Liver (tissue), 3 donors: Measurements from ENCODE around the gene NLRP6.

Source experiments
- ATF3 ChIP-seq: IDR thresholded peaks from 2 replicates; pipeline ENCODE4 v1.6.1; 2016; ENCODE audit warnings: antibody characterized with exemption
- CTCF ChIP-seq: fragments of 150-350 bp; IDR thresholded peaks from 2 replicates; pipeline ENCODE4 v1.5.1; 2017; ENCODE audit warnings: improper control_type of control experiment, low read depth, low read length; ENCODE audit not compliant: missing input control
- EGR1 ChIP-seq, 2 donors: IDR thresholded peaks; 2 replicates each; pipeline ENCODE4 v1.6.1; 2016 to 2018; ENCODE audit warnings: antibody characterized with exemption in 2 of 2, low read depth in 2 of 2
- FOXA1 ChIP-seq: IDR thresholded peaks from 2 replicates; pipeline ENCODE4 v1.6.1; 2016; ENCODE audit warnings: antibody characterized with exemption
- GABPA ChIP-seq, 2 donors: IDR thresholded peaks in 1 of 2; conservative IDR thresholded peaks in 1 of 2; 2 replicates each; pipeline ENCODE4 v1.6.1; 2016; ENCODE audit warnings: antibody characterized with exemption in 2 of 2, mild to moderate bottlenecking in 1 of 2, moderate library complexity in 1 of 2
- MAX ChIP-seq: IDR thresholded peaks from 2 replicates; pipeline ENCODE4 v1.6.1; 2016; ENCODE audit warnings: antibody characterized with exemption
- NR2F2 ChIP-seq: IDR thresholded peaks from 2 replicates; pipeline ENCODE4 v1.6.1; 2016; ENCODE audit warnings: antibody characterized with exemption
- RAD21 ChIP-seq, 2 donors: IDR thresholded peaks; 2 replicates each; pipeline ENCODE4 v1.6.1; 2016; ENCODE audit warnings: antibody characterized with exemption in 2 of 2, mild to moderate bottlenecking in 2 of 2
- REST ChIP-seq: IDR thresholded peaks from 2 replicates; pipeline ENCODE4 v1.6.1; 2016; ENCODE audit warnings: antibody characterized with exemption, mild to moderate bottlenecking
- RXRA ChIP-seq, 2 donors: IDR thresholded peaks; 2 replicates each; pipeline ENCODE4 v1.6.1; 2017 to 2018; ENCODE audit warnings: antibody characterized with exemption in 2 of 2, mild to moderate bottlenecking in 1 of 2
- SP1 ChIP-seq: IDR thresholded peaks from 2 replicates; pipeline ENCODE4 v1.6.1; 2018; ENCODE audit warnings: antibody characterized with exemption, mild to moderate bottlenecking
- TAF1 ChIP-seq: conservative IDR thresholded peaks from 2 replicates; pipeline ENCODE4 v1.6.1; 2016; ENCODE audit warnings: antibody characterized with exemption, mild to moderate bottlenecking
- YY1 ChIP-seq: IDR thresholded peaks from 2 replicates; pipeline ENCODE4 v1.6.1; 2016; ENCODE audit warnings: antibody characterized with exemption, mild to moderate bottlenecking
- ZBTB33 ChIP-seq: IDR thresholded peaks from 2 replicates; pipeline ENCODE4 v1.6.1; 2016; ENCODE audit warnings: antibody characterized with exemption
- donor health status: healthy.
- donor health status: healthy.

- no peak for TF ChIP-seq CTCF
- TF ChIP-seq ZBTB33 = no peak
- TF ChIP-seq RAD21 (IDR thresholded peaks at IDR 0.05) = no peak
- TF ChIP-seq TAF1 = no peak
- no peak for TF ChIP-seq REST
- no peak for TF ChIP-seq GABPA (IDR thresholded peaks at IDR 0.05 in 1 of 2, conservative IDR thresholded peaks at IDR 0.05 in 1 of 2)
- no peak for TF ChIP-seq EGR1 (IDR thresholded peaks at IDR 0.05; ENCODE audit: low read depth in 2 of 2)
- no peak for TF ChIP-seq RXRA (IDR thresholded peaks at IDR 0.05)
- no peak for TF ChIP-seq YY1
- TF ChIP-seq SP1 = no peak
- TF ChIP-seq ATF3 = no peak
- TF ChIP-seq FOXA1 = no peak
- TF ChIP-seq MAX = no peak
- no peak for TF ChIP-seq NR2F2
Observed at GRCh38 chr11:316891-317301, 38.7 kb downstream of the NLRP6 start.
